MM.1S (cell line): ENCODE results near the gene HAUS7.

Source experiments
- DNase-seq: peaks from one replicate; pipeline ENCODE4 v3.0.0-alpha.2; 2015
- H2AFZ ChIP-seq: fragments of 300-600 bp; sonication (generic); 2 replicates; pipeline ENCODE4 v1.6.0; 2016; ENCODE audit warnings: antibody characterized with exemption, low read length
- H3F3A ChIP-seq: fragments of 300-600 bp; sonication (generic); 2 replicates; pipeline ENCODE4 v1.6.1; 2016; ENCODE audit warnings: mild to moderate bottlenecking, antibody characterized with exemption, low read length, moderate library complexity, mixed read lengths; ENCODE audit not compliant: insufficient read depth
- H3K27ac ChIP-seq: fragments of 300-600 bp; sonication (generic); 2 replicates; pipeline ENCODE4 v1.5.1; 2016; ENCODE audit warnings: mild to moderate bottlenecking, low read length
- H3K27me3 ChIP-seq: fragments of 300-600 bp; sonication (generic); replicated peaks from 2 replicates; pipeline ENCODE4 v1.6.0; 2016; ENCODE audit warnings: low read length; ENCODE audit not compliant: insufficient read depth
- H3K36me3 ChIP-seq: fragments of 300-600 bp; sonication (generic); replicated peaks from 2 replicates; pipeline ENCODE4 v1.6.1; 2016; ENCODE audit warnings: mild to moderate bottlenecking, low read length, mixed read lengths; ENCODE audit not compliant: insufficient read depth
- H3K4me1 ChIP-seq: fragments of 300-600 bp; sonication (generic); 2 replicates; pipeline ENCODE4 v1.6.1; 2016; ENCODE audit warnings: low read length, mixed read lengths
- H3K4me2 ChIP-seq: fragments of 300-600 bp; sonication (generic); 2 replicates; pipeline ENCODE4 v1.6.0; 2016; ENCODE audit warnings: low read depth, low read length
- H3K4me3 ChIP-seq: fragments of 300-600 bp; sonication (generic); 2 replicates; pipeline ENCODE4 v1.5.1; 2016; ENCODE audit warnings: low read length, mixed read lengths
- H3K79me2 ChIP-seq: fragments of 300-600 bp; sonication (generic); 2 replicates; pipeline ENCODE4 v1.6.1; 2016; ENCODE audit warnings: mixed run types, low read length, mixed read lengths
- H3K9ac ChIP-seq: fragments of 300-600 bp; sonication (generic); 2 replicates; pipeline ENCODE4 v1.6.1; 2016; ENCODE audit warnings: low read length, mixed read lengths
- H3K9me2 ChIP-seq: fragments of 300-600 bp; sonication (generic); replicated peaks from 2 replicates; pipeline ENCODE4 v1.6.1; 2016; ENCODE audit warnings: mild to moderate bottlenecking, low read length, mixed read lengths; ENCODE audit not compliant: insufficient read depth
- H3K9me3 ChIP-seq: fragments of 300-600 bp; sonication (generic); replicated peaks from 2 replicates; pipeline ENCODE4 v1.6.1; 2016; ENCODE audit warnings: mild to moderate bottlenecking, low read length, mixed read lengths; ENCODE audit not compliant: insufficient read depth
- H4K20me1 ChIP-seq: fragments of 300-600 bp; sonication (generic); 2 replicates; pipeline ENCODE4 v1.6.1; 2016; ENCODE audit warnings: mild to moderate bottlenecking, low read length, moderate library complexity, mixed read lengths; ENCODE audit not compliant: insufficient read depth
- CTCF ChIP-seq: fragments of 300-600 bp; sonication (generic); IDR thresholded peaks from 2 replicates; pipeline ENCODE4 v1.5.1; 2016; ENCODE audit warnings: antibody characterized with exemption, low read length, mixed read lengths
- EZH2 ChIP-seq: fragments of 300-600 bp; sonication (generic); optimal IDR thresholded peaks from 2 replicates; pipeline ENCODE3; 2017; ENCODE audit warnings: low read depth, mild to moderate bottlenecking, antibody characterized with exemption, low read length, mixed read lengths
- EZH2phosphoT487 ChIP-seq: fragments of 300-600 bp; sonication (generic); IDR thresholded peaks from 2 replicates; pipeline ENCODE4 v1.6.1; 2018; ENCODE audit warnings: antibody characterized with exemption, low read length

HAUS7 gene

GRCh38 chrX:153458476-153458875 lies 11.9 kb downstream of the HAUS7 start:
- Histone ChIP-seq H3K9ac (no peak overlapping the region), H4K20me1 (no peaks in the 10 kb centered on the region), H3K4me1 (no peaks in the 10 kb centered on the region), H3K27ac (no peak overlapping the region), H3F3A (no peaks in the 10 kb centered on the region), H3K79me2 (no peaks in the 10 kb centered on the region), H3K4me2 (no peak overlapping the region), H3K4me3 (no peak overlapping the region), H3K36me3 (no peaks in the 10 kb centered on the region), H3K9me2 (no peaks in the 10 kb centered on the region), H3K9me3 (no peaks in the 10 kb centered on the region), H2AFZ (no peak overlapping the region), H3K27me3 (no peaks in the 10 kb centered on the region)
- no peak for TF ChIP-seq EZH2
- no peak for TF ChIP-seq EZH2phosphoT487
- no peak for TF ChIP-seq CTCF
- DNase-seq: no peak

GRCh38 chrX:153457827-153458466 lies 12.4 kb downstream of the HAUS7 start:
- Histone ChIP-seq H2AFZ (no peak overlapping the region), H3K4me3 (no peak overlapping the region), H4K20me1 (no peaks in the 10 kb centered on the region), H3F3A (no peaks in the 10 kb centered on the region), H3K27me3 (no peaks in the 10 kb centered on the region), H3K4me2 (no peak overlapping the region), H3K79me2 (no peaks in the 10 kb centered on the region), H3K9me3 (no peaks in the 10 kb centered on the region), H3K9ac (no peak overlapping the region), H3K27ac (no peak overlapping the region), H3K4me1 (no peaks in the 10 kb centered on the region), H3K9me2 (no peaks in the 10 kb centered on the region), H3K36me3 (no peaks in the 10 kb centered on the region)
- no peak for TF ChIP-seq EZH2phosphoT487
- no peak for TF ChIP-seq EZH2
- no peak for TF ChIP-seq CTCF
- DNase-seq: no peak

GRCh38 chrX:153457136-153457825 lies 13.1 kb downstream of the HAUS7 start:
- H3K4me2 ChIP-seq: no peak overlapping the region
- no peak overlapping the region for H2AFZ ChIP-seq
- H3K9ac ChIP-seq: no peak overlapping the region
- no peaks in the 10 kb centered on the region for H3K36me3 ChIP-seq
- no peaks in the 10 kb centered on the region for H4K20me1 ChIP-seq
- H3F3A ChIP-seq: no peaks in the 10 kb centered on the region
- DNase-seq: no peak
- H3K27ac ChIP-seq: no peak overlapping the region
- no peaks in the 10 kb centered on the region for H3K4me1 ChIP-seq
- H3K9me3 ChIP-seq: no peaks in the 10 kb centered on the region
- H3K27me3 ChIP-seq: no peaks in the 10 kb centered on the region
- no peaks in the 10 kb centered on the region for H3K9me2 ChIP-seq
- no peaks in the 10 kb centered on the region for H3K79me2 ChIP-seq
- H3K4me3 ChIP-seq: no peak overlapping the region
- TF ChIP-seq EZH2phosphoT487 (no peak), CTCF (no peak), EZH2 (no peak)
